Tibial artery (tissue), 4 donors: ENCODE results near the gene PIGU.

Source experiments
- DNase-seq, 2 donors: peaks; one replicate each; pipeline ENCODE4 v3.0.0-alpha.2; 2019
- H3K27ac ChIP-seq, 2 donors: fragments of 200-600 bp; sonication (generic) in 1 of 2; 1 replicate in 1 of 2; 2 replicates in 1 of 2; pipeline ENCODE4 v1.5.1; 2018 to 2019; ENCODE audit warnings: mild to moderate bottlenecking in 1 of 2
- H3K27me3 ChIP-seq, 2 donors: fragments of 200-600 bp; sonication (generic) in 1 of 2; one replicate each; pipeline versions ENCODE4 v1.5.1 to v1.6.0; 2016 to 2019
- H3K36me3 ChIP-seq, 3 donors: fragments of 200-600 bp; sonication (generic) in 2 of 3; one replicate each; pipeline ENCODE4 v1.5.1; 2016 to 2019; ENCODE audit warnings: mild to moderate bottlenecking in 2 of 3
- H3K4me1 ChIP-seq, 4 donors: fragments of 200-600 bp; sonication (generic) in 2 of 4; 1 replicate in 3 of 4; 2 replicates in 1 of 4; pipeline ENCODE4 v1.5.1; 2016 to 2019
- H3K4me3 ChIP-seq, 2 donors: fragments of 200-600 bp; sonication (generic) in 1 of 2; 1 replicate in 1 of 2; 2 replicates in 1 of 2; pipeline ENCODE4 v1.5.1; 2018 to 2019; ENCODE audit warnings: mild to moderate bottlenecking in 2 of 2
- H3K9me3 ChIP-seq, 3 donors: fragments of 200-600 bp; sonication (generic) in 1 of 3; one replicate each; pipeline ENCODE4 v1.5.1; 2016 to 2019
- CTCF ChIP-seq, 2 experiments: fragments of 200-600 bp in 1 of 2; fragments of 450-650 bp in 1 of 2; IDR thresholded peaks; one replicate each; pipeline ENCODE4 v1.5.1; 2017 to 2019; ENCODE audit warnings: antibody characterized with exemption in 2 of 2, mild to moderate bottlenecking in 1 of 2, moderate library complexity in 1 of 2
- intact Hi-C: fragments of 100-400 bp; cut with DNase I; formaldehyde crosslinking; loops from one replicate; pipeline ENCODE4 v1.15.0; 2023; ENCODE audit warnings: low total_unique reads

The PIGU gene

GRCh38 chr20:34542439-34542838 lies 134.5 kb downstream of the PIGU start:
- no peak overlapping the region for H3K27ac ChIP-seq

GRCh38 chr20:34541917-34542316 lies 135.0 kb downstream of the PIGU start:
- intact Hi-C loops: no loop called here
- no peak for TF ChIP-seq CTCF (IDR thresholded peaks at IDR 0.05)
- H3K27ac ChIP-seq: no peak overlapping the region

More at GRCh38 chr20:34542439-34542838, 134.5 kb downstream of the PIGU start:
- peaks cover 0 to 3% (median 0%) of the 10 kb centered on the region in 4 donors for H3K4me1 ChIP-seq
- peaks cover 26 to 49% (median 39%) of the 10 kb centered on the region in 3 donors for H3K36me3 ChIP-seq
- intact Hi-C loops: no loop called here
- no peak for TF ChIP-seq CTCF (IDR thresholded peaks at IDR 0.05)
- no peaks in the 10 kb centered on the region for H3K9me3 ChIP-seq
- H3K27me3 ChIP-seq: no peaks in the 10 kb centered on the region
- no peak for DNase-seq
- H3K4me3 ChIP-seq: no peak overlapping the region

GRCh38 chr20:34541264-34541901 lies 135.5 kb downstream of the PIGU start:
- Histone ChIP-seq H3K27me3 (no peaks in the 10 kb centered on the region), H3K4me1 (peaks cover 0 to 3% (median 0%) of the 10 kb centered on the region in 4 donors)
- no peak for TF ChIP-seq CTCF (IDR thresholded peaks at IDR 0.05)

More at GRCh38 chr20:34541917-34542316, 135.0 kb downstream of the PIGU start:
- DNase-seq: no peak
- no peaks in the 10 kb centered on the region for H3K9me3 ChIP-seq
- H3K27me3 ChIP-seq: no peaks in the 10 kb centered on the region
- no peak overlapping the region for H3K4me3 ChIP-seq
- H3K4me1 ChIP-seq: peaks cover 0 to 3% (median 0%) of the 10 kb centered on the region in 4 donors
- peaks cover 32 to 54% (median 44%) of the 10 kb centered on the region in 3 donors for H3K36me3 ChIP-seq

GRCh38 chr20:34540596-34541263 lies 136.2 kb downstream of the PIGU start:
- no peak for TF ChIP-seq CTCF (IDR thresholded peaks at IDR 0.05)
- Histone ChIP-seq H3K27me3 (no peaks in the 10 kb centered on the region), H3K4me3 (no peak overlapping the region), H3K4me1 (peaks cover 0 to 3% (median 0%) of the 10 kb centered on the region in 4 donors), H3K36me3 (peaks cover 44 to 66% (median 56%) of the 10 kb centered on the region in 3 donors), H3K27ac (no peak overlapping the region), H3K9me3 (no peaks in the 10 kb centered on the region)
- no peak for DNase-seq
- intact Hi-C loops: no loop called here

More at GRCh38 chr20:34541264-34541901, 135.5 kb downstream of the PIGU start:
- intact Hi-C loops: no loop called here
- Histone ChIP-seq H3K36me3 (peaks cover 37 to 59% (median 50%) of the 10 kb centered on the region in 3 donors), H3K9me3 (no peaks in the 10 kb centered on the region), H3K4me3 (no peak overlapping the region), H3K27ac (no peak overlapping the region)
- no peak for DNase-seq

- Histone ChIP-seq H3K36me3 (peaks cover 53 to 75% (median 66%) of the 10 kb centered on the region in 3 donors), H3K4me1 (peaks cover 0 to 3% (median 0%) of the 10 kb centered on the region in 4 donors), H3K27me3 (no peaks in the 10 kb centered on the region), H3K9me3 (no peaks in the 10 kb centered on the region), H3K4me3 (no peak overlapping the region), H3K27ac (no peak overlapping the region)
- intact Hi-C loops: no loop called here
- TF ChIP-seq CTCF (IDR thresholded peaks at IDR 0.05): no peak
- DNase-seq: no peak
Observed at GRCh38 chr20:34539756-34540155, 137.1 kb downstream of the PIGU start.
